MM.1S (cell line): ENCODE data around the gene DCXR.

ENCODE experiments used
- EZH2 ChIP-seq: fragments of 300-600 bp; sonication (generic); optimal IDR thresholded peaks from 2 replicates; pipeline ENCODE3; 2017; ENCODE audit warnings: low read depth, mild to moderate bottlenecking, antibody characterized with exemption, low read length, mixed read lengths
- EZH2phosphoT487 ChIP-seq: fragments of 300-600 bp; sonication (generic); IDR thresholded peaks from 2 replicates; pipeline ENCODE4 v1.6.1; 2018; ENCODE audit warnings: antibody characterized with exemption, low read length

DNA sequence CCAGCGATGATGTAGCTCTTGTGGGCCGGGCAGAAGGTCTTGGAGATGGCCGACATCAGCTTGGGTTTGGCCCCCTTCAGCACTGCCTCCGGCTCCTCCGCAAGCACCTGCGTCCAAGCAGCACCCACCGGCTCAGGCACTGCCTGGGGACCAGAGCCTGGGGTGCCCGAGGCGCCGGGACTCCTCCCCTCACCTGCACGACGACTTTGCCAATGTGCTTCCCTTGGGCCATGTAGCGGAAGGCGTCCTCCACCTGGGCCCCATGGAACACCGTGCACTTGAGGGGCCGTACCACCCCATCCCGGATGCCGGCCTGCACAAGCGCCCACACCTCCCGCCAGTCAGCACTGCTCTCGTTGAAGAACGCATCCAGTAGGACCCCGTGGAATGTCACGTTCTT is 45.5 kb upstream of the DCXR start:
- no peak for TF ChIP-seq EZH2
- no peak for TF ChIP-seq EZH2phosphoT487
